Measurements from ENCODE around the gene RNF224.
"Not testable (repeated sequence)": the region's sequence is repeated elsewhere in the genome, so short reads cannot be mapped to it uniquely, and the experiment has no call there.

RNF224 gene

DNA sequence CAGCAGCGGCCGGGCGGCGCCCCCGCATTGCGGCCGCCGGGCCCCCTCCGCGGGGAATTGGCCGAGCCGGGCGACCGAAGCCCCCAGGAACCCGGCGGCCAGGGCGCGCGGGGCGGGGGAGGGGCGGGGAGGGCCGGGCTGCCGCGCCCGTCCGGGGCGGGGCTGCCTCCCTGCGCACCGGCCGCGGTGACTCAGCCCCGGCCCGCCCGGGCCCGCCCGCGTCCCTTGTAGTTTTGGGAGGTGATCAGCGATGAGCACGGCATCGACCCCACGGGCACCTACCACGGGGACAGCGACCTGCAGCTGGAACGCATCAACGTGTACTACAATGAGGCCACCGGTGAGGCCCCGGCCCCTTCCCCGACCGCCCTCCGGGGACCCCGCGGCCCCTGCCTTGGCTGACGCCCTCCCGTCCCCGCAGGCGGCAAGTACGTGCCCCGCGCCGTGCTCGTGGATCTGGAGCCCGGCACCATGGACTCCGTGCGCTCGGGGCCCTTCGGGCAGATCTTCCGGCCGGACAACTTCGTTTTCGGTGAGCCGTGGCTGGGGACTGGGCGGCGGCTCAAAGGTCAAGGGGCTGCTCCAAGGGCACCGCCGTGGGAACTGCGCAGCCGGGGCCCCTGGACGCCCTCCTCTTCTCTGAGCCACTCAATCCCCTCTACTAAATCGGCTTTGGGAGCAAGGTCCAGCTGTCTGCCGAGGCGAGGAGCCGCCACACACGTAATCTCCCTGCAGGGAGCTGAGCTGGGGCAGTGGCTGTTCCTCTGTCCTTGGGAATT is 14.4 kb downstream of the RNF224 start:
- no peak for DNase-seq

DNA sequence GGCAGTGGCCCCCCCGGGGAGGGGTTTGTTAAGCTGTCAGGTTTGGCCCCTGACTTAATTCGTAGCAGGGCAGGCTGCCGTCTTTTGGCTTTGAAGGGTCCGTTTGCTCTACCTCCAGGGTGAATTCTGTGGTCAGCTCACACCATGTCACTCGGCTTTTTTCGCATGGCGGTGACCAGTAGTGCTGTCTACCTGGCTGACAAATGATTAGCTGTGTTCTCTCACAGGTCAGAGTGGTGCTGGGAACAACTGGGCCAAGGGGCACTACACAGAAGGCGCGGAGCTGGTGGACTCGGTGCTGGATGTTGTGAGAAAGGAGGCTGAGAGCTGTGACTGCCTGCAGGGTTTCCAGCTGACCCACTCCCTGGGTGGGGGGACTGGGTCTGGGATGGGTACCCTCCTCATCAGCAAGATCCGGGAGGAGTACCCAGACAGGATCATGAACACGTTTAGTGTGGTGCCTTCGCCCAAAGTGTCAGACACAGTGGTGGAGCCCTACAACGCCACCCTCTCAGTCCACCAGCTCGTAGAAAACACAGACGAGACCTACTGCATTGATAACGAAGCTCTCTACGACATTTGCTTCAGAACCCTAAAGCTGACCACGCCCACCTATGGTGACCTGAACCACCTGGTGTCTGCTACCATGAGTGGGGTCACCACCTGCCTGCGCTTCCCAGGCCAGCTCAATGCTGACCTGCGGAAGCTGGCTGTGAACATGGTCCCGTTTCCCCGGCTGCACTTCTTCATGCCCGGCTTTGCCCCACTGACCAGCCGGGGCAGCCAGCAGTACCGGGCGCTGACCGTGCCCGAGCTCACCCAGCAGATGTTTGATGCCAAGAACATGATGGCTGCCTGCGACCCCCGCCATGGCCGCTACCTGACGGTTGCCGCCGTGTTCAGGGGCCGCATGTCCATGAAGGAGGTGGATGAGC is 15.2 kb downstream of the RNF224 start:
- no peak for DNase-seq

DNA sequence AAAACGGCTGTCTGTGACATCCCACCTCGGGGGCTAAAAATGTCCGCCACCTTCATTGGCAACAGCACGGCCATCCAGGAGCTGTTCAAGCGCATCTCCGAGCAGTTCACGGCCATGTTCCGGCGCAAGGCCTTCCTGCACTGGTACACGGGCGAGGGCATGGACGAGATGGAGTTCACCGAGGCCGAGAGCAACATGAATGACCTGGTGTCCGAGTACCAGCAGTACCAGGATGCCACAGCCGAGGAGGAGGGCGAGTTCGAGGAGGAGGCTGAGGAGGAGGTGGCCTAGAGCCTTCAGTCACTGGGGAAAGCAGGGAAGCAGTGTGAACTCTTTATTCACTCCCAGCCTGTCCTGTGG is 15.9 kb downstream of the RNF224 start:
- not testable (repeated sequence) for DNase-seq

DNA sequence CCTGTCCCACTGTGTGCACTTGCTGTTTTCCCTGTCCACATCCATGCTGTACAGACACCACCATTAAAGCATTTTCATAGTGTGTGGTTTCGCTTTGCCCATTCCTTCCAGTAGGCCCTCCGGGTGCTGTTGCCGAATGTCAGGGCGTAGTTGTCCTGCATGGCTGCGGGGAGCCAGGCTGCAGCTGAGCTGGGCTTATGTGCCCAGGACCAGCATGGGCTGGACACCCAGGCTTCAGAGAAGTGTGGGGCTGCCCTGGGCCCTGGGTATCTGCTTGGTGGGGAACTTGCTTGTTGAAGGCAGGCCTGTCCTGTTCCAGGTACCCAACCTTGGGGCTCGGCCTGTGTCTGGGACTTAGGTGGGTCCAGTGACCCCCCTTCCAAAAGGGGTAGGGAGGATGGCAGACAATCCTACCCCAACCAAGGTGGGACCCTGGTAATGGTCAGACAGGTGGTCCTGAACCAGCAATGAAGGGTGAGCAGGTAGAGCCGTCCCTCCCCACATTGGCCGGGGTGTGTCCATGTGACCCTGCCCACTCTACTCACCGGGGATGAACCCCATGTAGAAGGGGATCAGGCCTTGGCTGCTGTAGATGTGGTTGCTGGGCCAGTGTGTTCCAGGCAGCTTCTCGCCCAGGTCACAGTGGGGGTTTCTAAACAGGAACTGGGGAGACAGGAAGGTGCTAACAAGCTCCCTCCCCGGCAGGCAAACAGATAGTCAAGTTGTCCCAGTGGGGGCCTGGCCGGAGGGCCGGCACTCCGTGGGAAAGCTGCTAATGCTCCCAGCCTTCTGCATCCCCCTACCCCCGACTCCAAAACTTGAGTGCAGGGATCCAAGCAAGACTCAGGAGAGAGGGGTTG is 16.6 kb downstream of the RNF224 start:
- DNase-seq = no peak

DNA sequence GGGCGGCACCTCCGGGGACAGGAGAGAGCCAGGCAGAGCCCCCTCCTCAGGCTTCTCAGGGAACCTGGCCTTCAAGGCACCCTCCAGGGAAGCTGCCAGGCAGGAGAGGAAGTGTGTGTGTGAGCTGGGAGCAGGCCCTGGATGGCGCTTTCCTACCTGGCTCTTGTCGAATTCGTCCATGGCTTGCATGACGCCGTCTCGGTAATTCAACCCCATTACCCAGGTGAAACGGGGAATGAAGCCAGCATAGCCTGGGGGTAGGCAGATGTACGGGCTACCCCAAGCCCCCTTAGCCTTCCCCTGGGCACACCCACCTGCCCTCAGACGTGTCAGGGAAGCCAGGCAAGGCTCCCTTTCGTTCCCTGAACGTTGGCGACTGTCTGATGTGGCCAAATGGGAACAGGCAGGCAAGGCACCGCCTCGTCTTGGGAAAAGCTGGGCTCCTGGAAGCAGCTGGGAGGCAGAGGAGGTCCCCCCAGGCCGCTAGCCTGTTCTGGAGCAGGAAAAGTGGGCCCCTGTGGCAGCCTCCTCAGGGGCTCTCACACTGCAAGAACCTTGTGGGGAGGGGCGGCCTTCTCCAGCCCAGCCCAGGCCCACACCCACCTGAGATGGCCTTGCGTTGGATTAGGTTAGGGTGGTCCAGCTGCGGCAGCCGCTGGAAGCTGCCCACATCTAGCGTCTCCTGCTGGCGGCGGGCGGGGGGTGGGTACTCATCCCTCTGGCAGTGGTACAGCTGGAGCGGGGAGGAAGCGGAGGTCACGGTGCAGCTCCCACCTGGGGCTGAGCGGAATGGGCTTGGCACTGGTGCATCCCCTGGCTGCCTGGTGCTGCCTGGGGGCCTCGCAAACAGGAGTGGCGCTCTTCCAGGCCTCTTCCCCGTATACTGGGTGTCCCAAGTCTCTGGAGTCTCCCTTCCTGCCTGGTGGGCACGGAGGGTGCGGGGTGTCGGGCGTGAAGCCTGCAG is 17.5 kb downstream of the RNF224 start:
- peak in 1 of 2 experiments; percentile 39 for DNase-seq

DNA sequence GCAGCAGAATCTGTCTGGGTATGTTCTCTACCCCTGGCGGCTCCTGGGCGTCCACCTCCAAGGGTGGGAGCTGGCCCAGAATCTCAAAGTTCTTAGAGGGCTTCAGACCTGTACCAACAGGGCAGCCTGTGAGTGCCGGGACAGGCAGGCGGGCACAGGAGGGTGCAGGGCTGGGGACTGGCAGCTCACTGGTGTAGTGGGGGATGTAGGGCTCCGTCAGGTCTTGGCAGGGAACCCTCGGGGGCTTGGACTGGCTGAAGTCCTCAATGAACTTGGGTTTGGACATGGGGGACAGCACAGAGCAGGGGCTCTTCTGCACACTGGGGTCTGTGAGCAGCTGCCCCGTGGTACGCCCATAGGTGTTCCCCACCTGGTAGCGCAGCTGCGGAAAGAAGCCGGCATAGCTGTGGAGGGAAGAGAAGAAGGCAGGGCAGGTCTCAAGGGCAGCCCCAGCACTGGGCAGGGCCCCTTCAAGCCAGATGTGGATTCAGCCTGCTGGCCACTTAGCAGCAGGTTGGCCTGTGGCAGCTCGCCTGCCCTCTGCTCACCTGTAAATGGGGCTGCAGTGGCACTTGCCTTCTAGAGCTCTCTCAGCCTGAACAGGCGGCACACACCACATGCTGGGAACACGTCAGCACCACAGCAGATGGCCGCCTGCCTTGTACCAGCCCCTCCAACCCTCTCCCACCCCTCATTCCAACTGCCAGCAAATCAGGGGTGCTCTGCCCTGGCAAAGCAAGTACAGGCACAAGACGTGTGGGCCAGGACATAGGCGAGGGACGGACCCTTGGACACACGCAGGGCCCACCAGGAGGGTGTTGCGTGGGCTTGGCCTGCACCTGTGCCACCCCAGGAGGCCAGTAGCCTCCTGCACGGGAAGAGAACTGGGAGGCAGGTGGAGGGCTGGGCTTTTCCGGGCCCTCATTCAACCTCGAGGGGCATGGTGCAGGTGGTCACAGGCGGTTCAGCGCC is 18.4 kb downstream of the RNF224 start:
- DNase-seq = no peak

DNA sequence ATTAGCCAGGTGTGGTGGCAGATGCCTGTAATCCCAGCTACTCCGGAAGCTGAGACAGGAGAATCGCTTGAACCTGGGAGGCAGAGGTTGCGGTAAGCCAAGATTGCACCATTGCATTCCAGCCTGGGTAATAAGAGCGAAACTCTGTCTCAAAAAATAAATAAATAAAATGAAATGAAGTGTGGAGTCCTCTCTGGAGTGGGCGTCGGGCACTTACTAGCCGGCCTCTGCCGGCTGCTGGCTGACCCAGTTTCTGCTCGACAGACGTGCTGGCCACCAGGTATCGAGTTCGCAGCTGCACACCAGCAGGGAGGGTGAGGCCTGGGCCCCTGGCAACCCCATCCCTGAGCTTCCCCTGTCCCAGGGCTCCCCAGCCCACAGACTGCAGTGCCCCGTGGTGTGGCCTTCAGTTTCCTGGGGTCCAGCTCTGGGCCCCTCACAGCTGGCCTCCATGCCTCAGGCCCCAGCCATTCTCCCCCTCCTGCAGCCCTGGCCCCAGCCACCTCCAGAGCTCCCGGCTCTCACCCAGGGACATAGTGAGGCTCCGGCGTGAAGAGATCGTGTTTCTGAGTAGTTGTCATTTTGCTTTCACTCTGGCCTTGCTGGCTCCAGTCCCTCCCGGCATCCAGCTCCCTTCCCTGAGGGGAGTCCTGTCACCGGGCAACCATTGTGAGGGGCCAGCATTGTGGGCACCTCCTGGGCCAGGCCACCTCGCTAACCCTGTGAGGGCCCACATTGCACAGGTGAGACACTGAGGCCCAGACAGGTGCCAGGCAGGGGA is 20.0 kb downstream of the RNF224 start:
- no peak for DNase-seq

DNA sequence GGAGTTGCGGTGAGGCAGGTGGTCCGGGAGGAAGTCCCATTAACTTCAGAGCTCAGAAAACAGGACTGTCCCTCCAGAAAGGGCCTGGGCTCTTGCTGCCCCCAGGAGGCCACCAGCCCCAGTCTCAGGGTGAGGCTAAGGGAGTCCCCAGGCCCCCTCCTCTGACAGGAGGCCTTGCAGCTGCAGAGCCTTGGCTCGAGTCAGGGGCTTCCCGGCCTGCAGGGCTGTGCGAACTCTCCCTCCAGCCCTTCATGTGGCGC is 20.5 kb downstream of the RNF224 start:
- DNase-seq = no peak

DNA sequence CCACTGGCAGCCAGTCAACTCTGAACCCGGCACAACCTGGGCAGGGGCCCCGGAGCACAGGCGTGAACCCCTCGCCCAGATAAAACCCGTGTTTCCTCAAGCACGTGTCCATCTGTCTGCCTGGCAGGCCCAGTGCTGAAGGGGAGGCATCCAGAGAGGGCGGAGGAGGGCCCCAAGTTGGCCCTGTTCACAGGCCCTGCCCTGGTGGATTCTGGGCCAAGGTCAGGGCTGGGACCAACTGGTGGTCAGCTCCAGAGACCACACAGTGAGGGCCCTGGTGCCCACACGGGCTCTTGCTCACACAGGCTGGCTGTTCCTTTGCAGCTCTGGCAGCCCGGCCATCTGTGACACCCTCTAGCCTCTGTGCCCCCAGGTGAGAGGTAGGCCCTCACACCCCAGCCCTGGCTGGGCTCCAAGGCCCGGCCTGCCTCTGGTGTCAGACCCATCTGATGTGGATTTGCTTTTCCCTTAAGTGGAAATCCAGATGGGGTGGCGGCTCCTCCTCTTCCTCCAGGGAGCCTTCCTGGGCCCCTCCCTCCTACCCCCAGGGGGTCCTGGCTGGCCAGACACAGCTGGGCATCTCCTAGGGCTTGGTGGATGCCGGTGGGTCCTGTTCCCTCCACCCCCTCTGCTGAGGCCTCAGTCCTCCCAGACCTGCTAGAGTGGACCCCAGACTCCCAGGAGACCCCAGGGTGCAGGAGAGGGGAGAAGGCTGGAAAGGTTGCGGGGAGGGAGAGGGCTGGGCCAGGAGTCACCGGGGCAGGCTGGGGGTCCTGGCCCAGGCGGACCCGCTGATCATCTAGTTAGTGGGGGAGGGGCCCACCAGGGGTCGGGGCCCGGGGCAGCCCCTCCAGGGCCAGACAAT is 23.3 kb downstream of the RNF224 start:
- no peak for DNase-seq

DNA sequence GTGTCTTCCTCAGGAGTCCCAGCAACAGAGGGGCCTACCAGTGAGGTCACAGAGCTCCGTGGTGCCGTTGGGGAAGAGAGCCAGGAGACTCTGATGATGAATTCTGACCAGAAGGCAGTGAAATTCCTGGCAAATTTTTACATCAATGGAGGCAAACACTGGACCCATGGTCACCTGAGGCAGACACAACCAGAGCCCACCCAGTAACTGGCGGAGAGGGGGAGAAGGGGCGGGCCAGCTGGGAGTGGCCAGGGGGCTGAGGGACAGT is 23.8 kb downstream of the RNF224 start, which contains the start of gene STPG3:
Gene STPG3, plus strand, starts transcription at position 93 of the 268 bp plus-strand sequence. Its CDS starts 1 bp downstream, at position 94.
- no peak for DNase-seq

DNA sequence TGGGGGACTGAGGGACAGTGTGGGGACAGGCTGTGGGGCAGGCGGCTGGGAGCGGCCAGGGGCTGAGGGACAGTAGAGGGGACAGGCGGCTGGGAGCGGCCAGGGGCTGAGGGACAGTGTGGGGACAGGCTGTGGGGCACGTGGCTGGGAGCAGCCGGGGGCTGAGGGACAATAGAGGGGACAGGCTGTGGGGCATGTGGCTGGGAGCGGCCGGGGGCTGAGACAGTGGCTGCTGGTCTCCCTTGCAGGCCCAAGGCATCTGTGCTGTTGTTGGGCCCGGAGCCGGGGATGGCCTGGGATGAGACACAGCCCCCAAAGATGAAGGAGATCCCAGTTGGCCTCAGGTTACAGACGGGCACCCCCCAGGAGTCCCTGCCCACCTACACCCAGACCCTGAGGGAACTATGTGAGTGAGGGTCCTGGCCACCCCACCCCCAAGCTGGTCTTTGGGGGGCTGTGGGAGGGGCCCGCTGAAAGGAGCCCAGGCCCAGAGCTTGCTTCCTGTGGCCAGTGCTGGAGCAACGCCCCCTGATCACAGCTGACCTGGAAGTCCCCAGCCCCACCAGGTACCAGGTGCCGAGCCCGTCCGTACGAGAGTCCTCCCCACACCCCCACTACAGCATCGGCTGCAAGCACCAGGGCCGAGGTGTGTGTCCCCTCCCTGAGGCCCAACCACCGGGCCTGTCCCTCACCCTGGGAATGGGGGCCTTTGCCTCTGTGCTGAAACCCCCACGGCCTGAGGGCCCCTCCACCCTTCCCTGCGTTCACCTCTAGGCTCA is 24.4 kb downstream of the RNF224 start:
- DNase-seq = no peak

DNA sequence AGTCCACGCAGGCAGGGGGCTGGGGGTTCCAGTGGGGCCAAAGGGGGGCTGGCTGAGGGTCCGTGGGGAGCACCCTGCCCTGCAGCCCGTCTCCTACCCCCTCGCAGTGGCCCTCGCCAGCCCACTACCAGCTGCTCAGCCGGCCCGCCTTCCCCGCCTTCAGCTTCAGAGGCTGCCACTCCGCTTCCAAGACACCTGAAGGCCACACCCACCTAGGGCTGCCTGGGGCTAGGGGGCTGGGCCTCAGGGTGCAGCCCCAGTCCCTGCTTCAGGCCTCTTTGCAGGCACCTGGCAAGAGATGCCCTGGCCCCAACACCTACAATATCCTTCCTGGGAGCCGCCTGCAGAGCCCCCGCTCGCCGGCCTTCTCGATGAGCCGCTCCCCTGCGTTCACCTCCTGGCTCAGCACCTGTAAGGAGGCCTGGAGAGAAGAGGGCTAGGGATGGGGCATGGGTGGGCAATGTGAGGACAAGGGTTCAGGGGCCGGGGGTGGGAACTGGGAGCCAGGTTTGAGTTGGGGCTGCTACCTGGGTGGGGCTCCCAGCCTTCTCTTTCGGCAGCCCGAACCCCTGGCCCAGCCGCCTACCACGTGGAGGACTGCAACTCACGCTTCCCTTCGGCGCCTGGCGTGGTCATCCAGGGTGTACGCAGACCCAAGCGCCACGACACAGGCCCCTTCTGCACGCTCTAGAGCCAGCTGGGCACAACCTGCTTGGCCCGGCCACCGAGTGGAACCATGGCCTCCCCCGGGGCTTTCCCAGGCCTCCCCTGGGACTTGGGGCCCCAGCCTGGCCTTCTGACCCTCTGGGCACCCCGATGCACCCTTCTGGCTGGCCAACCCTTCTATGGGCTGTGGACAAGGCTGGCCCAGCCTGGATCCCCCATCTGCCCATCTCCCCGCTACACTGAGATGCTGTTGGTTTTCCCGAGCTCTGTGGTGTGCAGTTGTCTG is 25.5 kb downstream of the RNF224 start:
- DNase-seq = peak in 1 of 2 experiments; percentile 72

DNA sequence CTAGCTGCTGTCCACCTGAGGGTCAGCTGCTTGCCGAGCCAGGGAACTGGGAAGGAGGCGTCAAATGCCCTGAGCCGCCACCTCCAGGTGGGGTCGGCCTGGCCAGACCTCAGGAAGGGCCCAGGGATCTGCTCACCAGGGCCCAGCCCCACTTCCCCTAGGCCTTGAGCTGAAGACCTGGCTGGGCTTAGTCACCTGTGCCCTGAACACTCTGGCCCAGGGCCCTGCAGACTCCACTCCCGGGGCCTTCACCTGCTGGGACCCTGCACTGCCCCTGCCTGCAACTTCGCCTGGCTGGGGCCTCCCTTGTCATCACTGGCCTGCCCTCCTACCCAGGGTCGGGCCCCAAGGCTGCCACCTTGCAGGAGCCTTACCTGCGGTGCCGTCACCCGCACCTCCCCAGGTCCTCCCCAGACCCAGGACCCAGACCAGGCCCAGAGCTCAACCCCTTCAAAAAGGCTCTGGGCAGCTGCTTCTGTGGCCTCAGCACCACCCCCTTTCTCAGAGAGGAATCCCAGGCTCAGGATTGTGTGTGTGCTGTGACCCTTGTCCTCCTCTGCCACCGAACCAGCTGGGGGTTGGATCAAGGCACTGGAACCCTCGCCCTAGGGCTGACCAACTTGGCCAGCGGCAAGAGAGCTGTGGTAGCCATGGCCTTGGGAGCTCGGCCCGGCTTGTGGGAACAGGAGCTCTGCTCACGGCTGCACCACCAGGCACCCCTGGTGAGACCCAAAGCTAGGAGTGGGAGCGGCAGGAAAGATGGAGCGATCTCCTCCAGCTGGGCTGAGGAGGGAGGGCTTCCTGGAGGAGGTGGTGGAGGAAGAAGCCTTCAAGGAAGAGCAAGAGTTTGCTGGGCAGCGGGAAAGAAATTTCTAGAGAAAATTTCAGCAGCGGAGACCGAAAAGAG is 26.7 kb downstream of the RNF224 start:
- DNase-seq = no peak

DNA sequence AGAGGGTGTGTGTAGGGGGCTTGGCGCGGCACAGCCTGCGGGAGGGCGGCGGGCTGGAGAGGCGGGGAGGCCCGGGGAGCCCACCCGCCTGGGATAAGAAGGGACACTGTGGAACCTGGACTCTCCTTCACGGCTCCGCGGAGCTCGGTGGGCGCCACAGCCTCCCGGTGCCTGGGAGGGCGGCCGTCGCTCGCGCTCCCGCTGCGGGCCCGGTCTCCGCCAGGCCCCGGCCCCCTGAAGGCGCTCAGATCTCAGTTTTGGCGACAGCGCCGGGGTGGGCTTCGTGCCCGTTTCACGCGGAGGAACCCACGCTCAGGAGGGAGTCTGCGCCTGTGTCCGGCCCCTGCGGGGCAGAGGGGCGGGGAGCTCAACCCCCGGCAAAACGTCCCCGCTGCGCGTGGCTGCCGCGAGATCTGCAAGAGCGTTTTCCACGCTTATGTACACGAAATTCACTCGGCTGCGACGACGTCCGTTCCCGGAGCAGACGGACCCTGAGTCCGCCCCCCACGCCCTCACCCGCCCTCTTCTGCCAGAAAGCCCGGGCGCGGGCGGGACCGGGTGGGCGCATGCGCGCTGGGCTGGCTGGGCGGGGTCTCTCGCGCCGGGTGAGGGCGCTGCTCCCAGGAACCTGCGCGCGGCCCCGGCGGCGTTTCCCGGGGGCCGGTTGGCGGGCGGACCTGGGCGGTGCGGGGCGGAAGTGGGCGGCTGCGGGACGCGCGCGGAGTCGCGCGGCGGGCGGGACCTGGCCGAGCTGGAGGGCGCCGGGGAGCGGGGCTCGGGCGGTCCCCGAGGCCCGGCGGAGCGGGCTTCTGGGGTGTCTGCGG is 27.5 kb downstream of the RNF224 start, which contains the start of gene NELFB:
Gene NELFB, plus strand, starts transcription at position 704 of the 824 bp plus-strand sequence.
- peak; percentile 28 to 85 for DNase-seq
